Parathyroid adenoma (tissue), 2 donors: ENCODE measurements around the gene ZCCHC4.
"Not testable (repeated sequence)": the region's sequence is repeated elsewhere in the genome, so short reads cannot be mapped to it uniquely, and the experiment has no call there.

ENCODE experiments used
- H2AFZ ChIP-seq: fragments of 300-600 bp; sonication (generic); one replicate; pipeline ENCODE4 v1.7.0; 2017; ENCODE audit warnings: antibody characterized with exemption, mild to moderate bottlenecking
- H3K27ac ChIP-seq: fragments of 300-600 bp; sonication (generic); one replicate; pipeline ENCODE4 v1.7.0; 2017
- H3K27me3 ChIP-seq: fragments of 300-600 bp; sonication (generic); one replicate; pipeline ENCODE4 v1.7.0; 2017; ENCODE audit warnings: low read length; ENCODE audit not compliant: control insufficient read depth, insufficient read depth
- H3K36me3 ChIP-seq: fragments of 300-600 bp; sonication (generic); one replicate; pipeline ENCODE4 v1.7.0; 2017; ENCODE audit warnings: low read length; ENCODE audit not compliant: control insufficient read depth, insufficient read depth
- H3K4me1 ChIP-seq: fragments of 300-600 bp; sonication (generic); one replicate; pipeline ENCODE4 v1.7.0; 2017; ENCODE audit warnings: control low read depth
- H3K4me2 ChIP-seq: fragments of 300-600 bp; sonication (generic); one replicate; pipeline ENCODE4 v1.7.0; 2017; ENCODE audit warnings: low read length
- H3K4me3 ChIP-seq: fragments of 300-600 bp; sonication (generic); one replicate; pipeline ENCODE4 v1.7.0; 2017; ENCODE audit warnings: low read depth, low read length
- H3K79me2 ChIP-seq: fragments of 300-600 bp; sonication (generic); one replicate; pipeline ENCODE4 v1.7.0; 2017; ENCODE audit warnings: control low read depth
- H3K9ac ChIP-seq: fragments of 300-600 bp; sonication (generic); one replicate; pipeline ENCODE4 v1.7.0; 2017; ENCODE audit warnings: mild to moderate bottlenecking
- H3K9me3 ChIP-seq: fragments of 300-600 bp; sonication (generic); one replicate; pipeline ENCODE4 v1.7.0; 2017; ENCODE audit warnings: low read length; ENCODE audit not compliant: control insufficient read depth
- TF ChIP-seq, protein P1 (sequence below): fragments of 300-600 bp; sonication (generic); IDR thresholded peaks from one replicate; pipeline ENCODE4 v1.7.0; 2017; ENCODE audit warnings: antibody characterized with exemption, mild to moderate bottlenecking
- donor health status: primary hyperparathyroidism.

ZCCHC4 gene

GRCh38 chr4:25313201-25313895, 774 bp downstream of the ZCCHC4 start:
- Histone ChIP-seq H3K79me2 (no peaks in the 10 kb centered on the region), H3K27me3 (no peaks in the 10 kb centered on the region), H3K9me3 (no peaks in the 10 kb centered on the region), H3K27ac (peak overlapping the region; percentile 55), H3K4me3 (peak overlapping the region; percentile 74), H2AFZ (peak overlapping the region; percentile 85), H3K4me1 (no peaks in the 10 kb centered on the region), H3K36me3 (no peaks in the 10 kb centered on the region), H3K9ac (no peak overlapping the region), H3K4me2 (peak overlapping the region; percentile 79)
- TF ChIP-seq, protein P1, sequence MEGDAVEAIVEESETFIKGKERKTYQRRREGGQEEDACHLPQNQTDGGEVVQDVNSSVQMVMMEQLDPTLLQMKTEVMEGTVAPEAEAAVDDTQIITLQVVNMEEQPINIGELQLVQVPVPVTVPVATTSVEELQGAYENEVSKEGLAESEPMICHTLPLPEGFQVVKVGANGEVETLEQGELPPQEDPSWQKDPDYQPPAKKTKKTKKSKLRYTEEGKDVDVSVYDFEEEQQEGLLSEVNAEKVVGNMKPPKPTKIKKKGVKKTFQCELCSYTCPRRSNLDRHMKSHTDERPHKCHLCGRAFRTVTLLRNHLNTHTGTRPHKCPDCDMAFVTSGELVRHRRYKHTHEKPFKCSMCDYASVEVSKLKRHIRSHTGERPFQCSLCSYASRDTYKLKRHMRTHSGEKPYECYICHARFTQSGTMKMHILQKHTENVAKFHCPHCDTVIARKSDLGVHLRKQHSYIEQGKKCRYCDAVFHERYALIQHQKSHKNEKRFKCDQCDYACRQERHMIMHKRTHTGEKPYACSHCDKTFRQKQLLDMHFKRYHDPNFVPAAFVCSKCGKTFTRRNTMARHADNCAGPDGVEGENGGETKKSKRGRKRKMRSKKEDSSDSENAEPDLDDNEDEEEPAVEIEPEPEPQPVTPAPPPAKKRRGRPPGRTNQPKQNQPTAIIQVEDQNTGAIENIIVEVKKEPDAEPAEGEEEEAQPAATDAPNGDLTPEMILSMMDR = no peak

- H3K27ac ChIP-seq = no peak overlapping the region
- H3K4me2 ChIP-seq = no peak overlapping the region
- TF ChIP-seq, protein P1 = no peak
- no peaks in the 10 kb centered on the region for H3K36me3 ChIP-seq
- H3K79me2 ChIP-seq = no peaks in the 10 kb centered on the region
- H3K4me3 ChIP-seq = no peak overlapping the region
- H3K4me1 ChIP-seq = no peaks in the 10 kb centered on the region
- H2AFZ ChIP-seq = no peak overlapping the region
- H3K27me3 ChIP-seq = no peaks in the 10 kb centered on the region
- H3K9ac ChIP-seq = no peak overlapping the region
- H3K9me3 ChIP-seq = no peaks in the 10 kb centered on the region
These were observed 7.8 kb downstream of the ZCCHC4 start for GRCh38 chr4:25320336-25320735.

GRCh38 chr4:25320773-25321172, 8.2 kb downstream of the ZCCHC4 start:
- Histone ChIP-seq H3K27me3 (no peaks in the 10 kb centered on the region), H3K4me1 (no peaks in the 10 kb centered on the region), H3K36me3 (no peaks in the 10 kb centered on the region), H3K4me3 (no peak overlapping the region), H2AFZ (no peak overlapping the region), H3K4me2 (no peak overlapping the region), H3K9ac (no peak overlapping the region), H3K27ac (no peak overlapping the region), H3K9me3 (no peaks in the 10 kb centered on the region), H3K79me2 (no peaks in the 10 kb centered on the region)
- TF ChIP-seq, protein P1 = no peak

- Histone ChIP-seq H3K36me3 (no peaks in the 10 kb centered on the region), H3K27ac (no peak overlapping the region), H3K4me2 (no peak overlapping the region), H2AFZ (no peak overlapping the region), H3K27me3 (no peaks in the 10 kb centered on the region), H3K4me3 (no peak overlapping the region), H3K9me3 (no peaks in the 10 kb centered on the region), H3K9ac (no peak overlapping the region), H3K79me2 (no peaks in the 10 kb centered on the region), H3K4me1 (no peaks in the 10 kb centered on the region)
- TF ChIP-seq, protein P1 = no peak
These were observed 9.1 kb downstream of the ZCCHC4 start for GRCh38 chr4:25321703-25322102.

- H3K4me3 ChIP-seq, H3K27ac ChIP-seq, H3K27me3 ChIP-seq, H3K9ac ChIP-seq, H3K4me2 ChIP-seq, H3K79me2 ChIP-seq, H3K4me1 ChIP-seq, H2AFZ ChIP-seq, H3K9me3 ChIP-seq, H3K36me3 ChIP-seq: not testable (repeated sequence)
These were observed 15.9 kb downstream of the ZCCHC4 start for GRCh38 chr4:25328463-25328862.
